CD4-positive, alpha-beta T cell (primary cell): Measurements from ENCODE around the gene COX15. TPM values are rescaled to one million over a fixed set of nuclear protein-coding genes. Genes with fewer than 3 reads are reported as not detected.

ENCODE experiments used
- ATAC-seq: fragments of 200-7000 bp; cut with Tn5 transposase; one replicate; pipeline ENCODE4 v1.10.0; 2022; ENCODE audit warnings: mild to moderate bottlenecking; ENCODE audit not compliant: poor library complexity
- CTCF ChIA-PET: fragments of 350-600 bp; sonication (Branson Sonifier 250); formaldehyde crosslinking; loops from one replicate; lab custom pipeline; 2021; ENCODE audit warnings: antibody characterized with exemption, inconsistent platforms; lab: Charles Lee
- POLR2A ChIA-PET: fragments of 350-600 bp; sonication (Branson Sonifier 250); formaldehyde crosslinking; loops from one replicate; lab custom pipeline; 2021; ENCODE audit warnings: antibody characterized with exemption, inconsistent platforms; lab: Charles Lee
- DNase-seq, 14 experiments: peaks; one replicate each; pipeline ENCODE4 v3.0.0-alpha.2; 2013 to 2020; ENCODE audit warnings: mixed read lengths in 2 of 14
- H3K27ac ChIP-seq, 2 donors: one replicate each; pipeline versions ENCODE4 v1.5.1 to v1.7.0; 2013; ENCODE audit warnings: low read length in 2 of 2, low read depth in 1 of 2, mild to moderate bottlenecking in 1 of 2
- H3K27me3 ChIP-seq, 2 experiments: 1 replicate in 1 of 2; 2 replicates in 1 of 2; pipeline versions ENCODE4 v1.6.1 to v1.7.0; 2013; ENCODE audit warnings: low read length in 2 of 2, control low read depth in 1 of 2, mild to moderate bottlenecking in 1 of 2, moderate library complexity in 1 of 2; ENCODE audit not compliant: insufficient read depth in 2 of 2, control insufficient read depth in 1 of 2
- H3K36me3 ChIP-seq: one replicate; pipeline ENCODE4 v1.6.1; 2013; ENCODE audit warnings: low read length, control low read depth; ENCODE audit not compliant: insufficient read depth
- H3K4me1 ChIP-seq: one replicate; pipeline ENCODE4 v1.6.1; 2013; ENCODE audit warnings: low read length, control low read depth; ENCODE audit not compliant: insufficient read depth
- H3K4me3 ChIP-seq: one replicate; pipeline ENCODE4 v1.5.1; 2013; ENCODE audit warnings: mild to moderate bottlenecking, low read length, moderate library complexity
- H3K9me3 ChIP-seq, 2 experiments: 1 replicate in 1 of 2; 2 replicates in 1 of 2; pipeline versions ENCODE4 v1.6.1 to v1.7.0; 2013; ENCODE audit warnings: low read length in 2 of 2, mild to moderate bottlenecking in 2 of 2, control low read depth in 1 of 2, moderate library complexity in 1 of 2; ENCODE audit not compliant: control insufficient read depth in 1 of 2, insufficient read depth in 1 of 2
- H3K27ac Mint-ChIP-seq: one replicate; pipeline ENCODE4 v1.8.0; 2020; ENCODE audit warnings: mixed read lengths
- H3K27me3 Mint-ChIP-seq: one replicate; pipeline ENCODE4 v1.8.0; 2021; ENCODE audit warnings: mixed read lengths
- H3K36me3 Mint-ChIP-seq: one replicate; pipeline ENCODE4 v1.8.0; 2021; ENCODE audit warnings: low read depth, mixed read lengths
- H3K4me1 Mint-ChIP-seq: one replicate; pipeline ENCODE4 v1.8.0; 2021; ENCODE audit warnings: low read depth, mixed read lengths
- H3K4me3 Mint-ChIP-seq: one replicate; pipeline ENCODE4 v1.8.0; 2020; ENCODE audit warnings: mild to moderate bottlenecking, mixed read lengths
- H3K9me3 Mint-ChIP-seq: one replicate; pipeline ENCODE4 v1.8.0; 2020; ENCODE audit warnings: mixed read lengths
- intact Hi-C, 2 experiments: fragments of 100-400 bp; cut with DNase I in 1 of 2; cut with micrococcal nuclease in 1 of 2; formaldehyde crosslinking; loops; one replicate each; pipeline versions ENCODE4 v1.15.1 to v1.9.0; 2023 to 2025; cut with DNase I, micrococcal nuclease
- total RNA-seq, 174 experiments: library from RNA in 2 of 174; stranded (reverse) in 2 of 174; gene quantifications; one replicate each; pipeline ENCODE4 v1.2.3 and lab custom pipeline; 2021 to 2026
- TF ChIP-seq, protein P1 (sequence below): fragments of 200-600 bp; IDR thresholded peaks from one replicate; pipeline ENCODE4 v1.8.0; 2022; ENCODE audit warnings: antibody characterized with exemption, mild to moderate bottlenecking

The COX15 gene
- total RNA-seq, 2 experiments from 2014 or later = 7.7 to 7.9 TPM

GRCh38 chr10:99743841-99744240, 11.9 kb upstream of the COX15 start:
- peaks cover 98% of the 10 kb centered on the region for H3K36me3 Mint-ChIP-seq
- Histone ChIP-seq H3K36me3 (peaks cover 96% of the 10 kb centered on the region), H3K4me1 (no peaks in the 10 kb centered on the region), H3K9me3 (peaks cover 0 to 24% of the 10 kb centered on the region in 2 experiments), H3K27me3 (no peaks in the 10 kb centered on the region), H3K4me3 (no peak overlapping the region), H3K27ac (no peak overlapping the region)
- ATAC-seq (no peak), DNase-seq (no peak)
- H3K27me3 Mint-ChIP-seq = no peaks in the 10 kb centered on the region
- CTCF ChIA-PET = interaction anchor here (2.1 kb wide), 1 partner anchor 11 kb away, joined by 7 read pairs; the partner anchor contains the start of genes COX15 and CUTC
- no peak overlapping the region for H3K27ac Mint-ChIP-seq
- peaks cover 12% of the 10 kb centered on the region for H3K9me3 Mint-ChIP-seq
- no peak overlapping the region for H3K4me3 Mint-ChIP-seq
- POLR2A ChIA-PET = interaction anchor here (1.6 kb wide), 1 partner anchor 12 kb away, joined by 8 read pairs; the partner anchor contains the start of genes COX15 and CUTC
- intact Hi-C loops = no loop called here
- TF ChIP-seq, protein P1, sequence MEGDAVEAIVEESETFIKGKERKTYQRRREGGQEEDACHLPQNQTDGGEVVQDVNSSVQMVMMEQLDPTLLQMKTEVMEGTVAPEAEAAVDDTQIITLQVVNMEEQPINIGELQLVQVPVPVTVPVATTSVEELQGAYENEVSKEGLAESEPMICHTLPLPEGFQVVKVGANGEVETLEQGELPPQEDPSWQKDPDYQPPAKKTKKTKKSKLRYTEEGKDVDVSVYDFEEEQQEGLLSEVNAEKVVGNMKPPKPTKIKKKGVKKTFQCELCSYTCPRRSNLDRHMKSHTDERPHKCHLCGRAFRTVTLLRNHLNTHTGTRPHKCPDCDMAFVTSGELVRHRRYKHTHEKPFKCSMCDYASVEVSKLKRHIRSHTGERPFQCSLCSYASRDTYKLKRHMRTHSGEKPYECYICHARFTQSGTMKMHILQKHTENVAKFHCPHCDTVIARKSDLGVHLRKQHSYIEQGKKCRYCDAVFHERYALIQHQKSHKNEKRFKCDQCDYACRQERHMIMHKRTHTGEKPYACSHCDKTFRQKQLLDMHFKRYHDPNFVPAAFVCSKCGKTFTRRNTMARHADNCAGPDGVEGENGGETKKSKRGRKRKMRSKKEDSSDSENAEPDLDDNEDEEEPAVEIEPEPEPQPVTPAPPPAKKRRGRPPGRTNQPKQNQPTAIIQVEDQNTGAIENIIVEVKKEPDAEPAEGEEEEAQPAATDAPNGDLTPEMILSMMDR = no peak
- H3K4me1 Mint-ChIP-seq = peaks cover 17% of the 10 kb centered on the region

DNA sequence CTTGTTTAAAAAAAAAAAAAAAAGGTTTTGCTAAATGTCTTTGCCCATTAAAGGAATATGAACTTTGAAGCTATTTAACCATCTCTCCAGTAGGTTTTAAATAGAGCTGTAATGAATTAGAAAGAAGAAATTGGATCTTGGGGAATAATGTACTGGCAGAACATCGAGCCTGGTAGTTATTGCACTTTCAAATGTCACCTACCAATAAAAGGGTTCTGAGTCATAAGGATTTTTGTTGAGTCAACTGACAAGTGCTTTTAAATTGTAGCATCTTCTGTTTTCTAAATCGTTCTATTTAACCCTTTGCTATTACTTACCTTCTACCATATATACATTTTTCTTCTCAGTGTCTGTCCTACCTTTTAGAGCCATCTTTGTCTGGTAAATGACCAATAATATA, 10.8 kb upstream of the COX15 start:
- CTCF ChIA-PET = interaction anchor here (2.1 kb wide), 1 partner anchor 10 kb away, joined by 7 read pairs; the partner anchor contains the start of genes COX15 and CUTC
- Histone ChIP-seq H3K27me3 (no peaks in the 10 kb centered on the region), H3K9me3 (peaks cover 0 to 24% of the 10 kb centered on the region in 2 experiments), H3K4me1 (no peaks in the 10 kb centered on the region), H3K27ac (no peak overlapping the region), H3K36me3 (peaks cover 89% of the 10 kb centered on the region), H3K4me3 (no peak overlapping the region)
- no peak for ATAC-seq
- Mint-ChIP-seq H3K27me3 (no peaks in the 10 kb centered on the region), H3K27ac (no peak overlapping the region), H3K4me3 (no peak overlapping the region), H3K4me1 (peaks cover 16% of the 10 kb centered on the region), H3K36me3 (peaks cover 95% of the 10 kb centered on the region), H3K9me3 (peaks cover 12% of the 10 kb centered on the region)
- TF ChIP-seq, protein P1 = no peak
- POLR2A ChIA-PET = interaction anchor here (1.6 kb wide), 1 partner anchor 11 kb away, joined by 8 read pairs; the partner anchor contains the start of genes COX15 and CUTC
- intact Hi-C loops = no loop called here
- DNase-seq = no peak

DNA sequence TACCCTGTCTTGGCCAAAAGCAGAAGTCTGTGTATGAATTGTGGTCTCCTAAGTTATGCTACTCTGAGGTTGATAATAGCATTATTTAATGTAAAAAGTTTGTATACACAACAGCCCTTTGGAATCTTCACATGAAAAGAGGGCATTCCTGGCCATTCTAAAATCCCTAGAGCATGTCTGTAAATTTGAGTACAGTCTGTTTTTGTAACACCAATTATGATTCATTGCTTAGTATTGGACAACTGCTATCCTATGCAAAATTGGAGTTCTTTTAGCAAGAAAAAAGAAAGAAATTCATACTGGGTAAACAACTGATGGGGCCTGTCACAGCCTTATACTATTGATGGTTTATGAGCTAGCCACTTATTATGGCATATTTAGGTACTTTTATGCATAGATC, 10.3 kb upstream of the COX15 start:
- no peak overlapping the region for H3K4me3 Mint-ChIP-seq
- Histone ChIP-seq H3K9me3 (peaks cover 0 to 24% of the 10 kb centered on the region in 2 experiments), H3K36me3 (peaks cover 89% of the 10 kb centered on the region), H3K4me1 (no peaks in the 10 kb centered on the region), H3K27ac (no peak overlapping the region), H3K4me3 (no peak overlapping the region), H3K27me3 (no peaks in the 10 kb centered on the region)
- TF ChIP-seq, protein P1 = no peak
- ChIA-PET POLR2A (interaction anchor here (1.6 kb wide), 1 partner anchor 10 kb away, joined by 8 read pairs; the partner anchor contains the start of genes COX15 and CUTC), CTCF (interaction anchor here (2.1 kb wide), 1 partner anchor 10 kb away, joined by 7 read pairs; the partner anchor contains the start of genes COX15 and CUTC)
- DNase-seq = no peak
- peaks cover 20% of the 10 kb centered on the region for H3K4me1 Mint-ChIP-seq
- ATAC-seq = no peak
- peaks cover 96% of the 10 kb centered on the region for H3K36me3 Mint-ChIP-seq
- intact Hi-C loops = no loop called here
- no peak overlapping the region for H3K27ac Mint-ChIP-seq
- H3K27me3 Mint-ChIP-seq = no peaks in the 10 kb centered on the region
- peaks cover 12% of the 10 kb centered on the region for H3K9me3 Mint-ChIP-seq
